HepG2 (cell line): ENCODE measurements around the gene FAM161A. TPM values are rescaled to one million over a fixed set of nuclear protein-coding genes. Genes with fewer than 3 reads are reported as not detected.

ENCODE experiments used
- ATAC-seq: fragments of 200-7000 bp; cut with Tn5 transposase; 3 replicates; pipeline ENCODE4 v1.9.1; 2020; ENCODE audit warnings: mild to moderate bottlenecking, moderate library complexity
- BruUV-seq: library from RNA; stranded (reverse); fragments of 400-500 nt; replicated peaks from 2 replicates; lab custom pipeline; 2021; lab: Mats Ljungman, UMichigan
- CTCF ChIA-PET: fragments of 300-600 bp; formaldehyde crosslinking; extraction: SDS; loops from one replicate; lab custom pipeline; 2021; ENCODE audit warnings: low total read pairs, inconsistent platforms, low intra/inter-chr PET ratio; lab: Yijun Ruan, JAX
- POLR2A ChIA-PET: fragments of 350-600 bp; sonication (Branson Sonifier 250); formaldehyde crosslinking; loops from one replicate; lab custom pipeline; 2020; ENCODE audit warnings: antibody characterized with exemption, inconsistent platforms; lab: Yijun Ruan, JAX
- DNase-seq: peaks from one replicate; pipeline ENCODE4 v3.0.0-alpha.2; 2015; ENCODE audit warnings: low spot score
- FAIRE-seq: peaks from 3 replicates; lab custom pipeline; 2011; peaks lifted over from hg19 to GRCh38; lab: Jason Lieb, UNC
- H2AFZ ChIP-seq: one replicate; pipeline ENCODE4 v1.6.1; 2011; ENCODE audit warnings: low read length, inconsistent platforms
- H3K27ac ChIP-seq: fragments of 300-600 bp; 3 replicates; pipeline ENCODE4 v1.8.0; 2011; ENCODE audit warnings: mixed run types, mild to moderate bottlenecking, mixed read lengths, low read length, inconsistent platforms; ENCODE audit not compliant: insufficient read depth; ENCODE audit errors: extremely low read length
- H3K27me3 ChIP-seq, 2 experiments: fragments of 200-600 bp in 1 of 2; 2 replicates in 1 of 2; 3 replicates in 1 of 2; pipeline versions ENCODE4 v1.6.0 to v1.8.0; 2011; ENCODE audit warnings: low read length in 2 of 2, mild to moderate bottlenecking in 2 of 2, moderate library complexity in 2 of 2, inconsistent platforms in 1 of 2; ENCODE audit not compliant: insufficient read depth in 2 of 2, control insufficient read depth in 1 of 2
- H3K36me3 ChIP-seq, 2 experiments: fragments of 200-600 bp in 1 of 2; replicated peaks in 1 of 2; 2 replicates in 1 of 2; 3 replicates in 1 of 2; pipeline versions ENCODE4 v1.5.1 to v1.8.0; 2011; ENCODE audit warnings: low read length in 2 of 2, inconsistent platforms in 1 of 2; ENCODE audit not compliant: insufficient read depth in 2 of 2, control insufficient read depth in 1 of 2
- H3K4me1 ChIP-seq: 2 replicates; pipeline ENCODE4 v1.5.1; 2012; ENCODE audit warnings: low read length, inconsistent platforms; ENCODE audit not compliant: insufficient read depth
- H3K4me2 ChIP-seq: 2 replicates; pipeline ENCODE4 v1.6.0; 2011; ENCODE audit warnings: low read depth, low read length, inconsistent platforms
- H3K4me3 ChIP-seq, 3 experiments: fragments of 200-600 bp in 1 of 3; sonication (generic), shearing (Covaris generic) in 1 of 3; replicated peaks in 1 of 3; 2 replicates each; pipeline ENCODE4 v1.5.1; 2011 to 2016; ENCODE audit warnings: low read length in 3 of 3, inconsistent platforms in 2 of 3, low read depth in 2 of 3, mild to moderate bottlenecking in 2 of 3, control low read depth in 1 of 3, mixed read lengths in 1 of 3; ENCODE audit not compliant: insufficient read depth in 1 of 3
- H3K79me2 ChIP-seq: one replicate; pipeline ENCODE4 v1.6.1; 2011; ENCODE audit warnings: low read length, inconsistent platforms; ENCODE audit not compliant: insufficient read depth
- H3K9ac ChIP-seq: 2 replicates; pipeline ENCODE4 v1.6.0; 2011; ENCODE audit warnings: mild to moderate bottlenecking, low read depth, low read length, inconsistent platforms; ENCODE audit not compliant: insufficient read depth
- H3K9me3 ChIP-seq: 2 replicates; pipeline ENCODE4 v1.5.1; 2012; ENCODE audit warnings: mild to moderate bottlenecking, low read length
- H4K20me1 ChIP-seq: 2 replicates; pipeline ENCODE4 v1.6.0; 2011; ENCODE audit warnings: inconsistent platforms, mild to moderate bottlenecking, low read length, moderate library complexity; ENCODE audit not compliant: insufficient read depth
- BHLHE40 ChIP-seq: IDR thresholded peaks from 2 replicates; pipeline ENCODE4 v1.6.1; 2011; ENCODE audit warnings: low read length, improper control_type of control experiment
- EED ChIP-seq: sonication (generic); formaldehyde crosslinking; IDR thresholded peaks from 2 replicates; pipeline ENCODE4 v1.5.0; 2020; ENCODE audit warnings: mild to moderate bottlenecking, missing genetic modification reagents
- RBFOX2 ChIP-seq: fragments of 200-400 bp; formaldehyde crosslinking; IDR thresholded peaks from 2 replicates; pipeline ENCODE4 v1.6.1; 2017; ENCODE audit warnings: low read depth, mild to moderate bottlenecking, low read length
- RXRB ChIP-seq: IDR thresholded peaks from 2 replicates; pipeline ENCODE4 v1.6.1; 2016; ENCODE audit warnings: borderline replicate concordance, missing genetic modification reagents, missing compliant biosample characterization
- SYNCRIP ChIP-seq: fragments of 200-400 bp; formaldehyde crosslinking; IDR thresholded peaks from 2 replicates; pipeline ENCODE4 v1.6.1; 2018; ENCODE audit warnings: mild to moderate bottlenecking, low read depth, low read length; ENCODE audit not compliant: insufficient read depth
- TRIM22 ChIP-seq: fragments of 450-650 bp; IDR thresholded peaks from 2 replicates; pipeline ENCODE4 v1.6.1; 2017
- ZBTB34 ChIP-seq: sonication (generic); formaldehyde crosslinking; IDR thresholded peaks from 2 replicates; pipeline ENCODE4 v1.8.0; 2022; ENCODE audit warnings: mild to moderate bottlenecking, missing genetic modification reagents
- ZBTB39 ChIP-seq: sonication (generic); formaldehyde crosslinking; IDR thresholded peaks from 2 replicates; pipeline ENCODE4 v1.5.0; 2020; ENCODE audit warnings: missing genetic modification reagents
- WGBS: methylation state at CpG from one replicate; pipeline ENCODE4 v1.1.6; 2017; ENCODE audit warnings: low lambda C conversion rate; 5-methylcytosine and 5-hydroxymethylcytosine counted together
- in situ Hi-C: cut with HindIII; loops from 2 replicates; pipeline ENCODE4 v1.10.0; 2017; ENCODE audit warnings: low pct_unique_long_range_greater_than_20kb; ENCODE audit not compliant: extremely low pct_ligation_motif_present
- intact Hi-C: fragments of 100-400 bp; cut with micrococcal nuclease; formaldehyde crosslinking; loops from one replicate; pipeline ENCODE4 v1.10.0; 2022; ENCODE audit not compliant: unreplicated experiment
- polyA plus RNA-seq, 8 experiments: library from polyadenylated mRNA; depleted of rRNA in 3 of 8; stranded (reverse) in 7 of 8; unstranded in 1 of 8; fragments of >200 nt; fragmentation: Illumina TruSeq in 4 of 8; extraction: Trizol in 4 of 8; gene quantifications; 2 replicates each; pipeline versions ENCODE4 v1.2.1 to v1.2.3, GENCODE V29; 2011 to 2016; ENCODE audit warnings: low read depth in 4 of 8, missing spikeins in 1 of 8, mixed read lengths in 1 of 8; ENCODE audit not compliant: insufficient read depth in 1 of 8
- total RNA-seq, 5 experiments: library from RNA; depleted of rRNA; stranded (reverse); fragments of >200 nt; fragmentation: Illumina TruSeq; extraction: Trizol; gene quantifications; 2 replicates each; pipeline ENCODE4 v1.2.3, GENCODE V29; 2016; ENCODE audit warnings: low read depth in 1 of 5

The FAM161A gene
- total and polyA plus RNA-seq, 2 of the 13 experiments (the other 11 are each of a cell fraction or from before 2014, with no cell fraction given) = 2.7 to 3.4 TPM

GRCh38 chr2:61787941-61788563 lies 65.8 kb downstream of the FAM161A start (continued):
- TF ChIP-seq ZBTB34 = no peak
- TF ChIP-seq TRIM22 = no peak
- TF ChIP-seq RBFOX2 = no peak
- TF ChIP-seq SYNCRIP = no peak
- no peak for TF ChIP-seq BHLHE40

- no peak for TF ChIP-seq EED (CRISPR knock-in tag)
- TF ChIP-seq RXRB (CRISPR knock-in tag) = no peak
- TF ChIP-seq ZBTB39 (CRISPR knock-in tag) = no peak
- TF ChIP-seq, all 625 proteins: peak for 0
- DNase-seq = no peak
- ChIA-PET POLR2A (no interaction called here), CTCF (no interaction called here)
- no peak for FAIRE-seq
- intact Hi-C loops (no loop called here), in situ Hi-C loops (no loop called here)
- Histone ChIP-seq H4K20me1 (no peaks in the 10 kb centered on the region), H3K36me3 (no peaks in the 10 kb centered on the region), H3K79me2 (no peaks in the 10 kb centered on the region), H3K9ac (no peak overlapping the region), H3K27ac (no peak overlapping the region), H3K4me2 (no peak overlapping the region), H3K4me3 (no peak overlapping the region), H3K9me3 (no peaks in the 10 kb centered on the region), H3K4me1 (no peaks in the 10 kb centered on the region), H2AFZ (no peak overlapping the region), H3K27me3 (peaks cover 3 to 17% of the 10 kb centered on the region in 2 experiments; a peak in 3 of 5 replicates)
- no peak for ATAC-seq
- no TSS peak for BruUV-seq
- WGBS = 39% methylated on average over 2 of the region's 2 CpGs
Measured at GRCh38 chr2:61786876-61787275, 67.0 kb downstream of the FAM161A start.
